Superior temporal gyrus (tissue), 1 donor: ENCODE measurements around the gene PHF21B.

ENCODE experiments used
- DNase-seq: peaks from one replicate; pipeline ENCODE4 v3.0.0-alpha.2; 2016; ENCODE audit errors: extremely low spot score

Gene PHF21B

DNA sequence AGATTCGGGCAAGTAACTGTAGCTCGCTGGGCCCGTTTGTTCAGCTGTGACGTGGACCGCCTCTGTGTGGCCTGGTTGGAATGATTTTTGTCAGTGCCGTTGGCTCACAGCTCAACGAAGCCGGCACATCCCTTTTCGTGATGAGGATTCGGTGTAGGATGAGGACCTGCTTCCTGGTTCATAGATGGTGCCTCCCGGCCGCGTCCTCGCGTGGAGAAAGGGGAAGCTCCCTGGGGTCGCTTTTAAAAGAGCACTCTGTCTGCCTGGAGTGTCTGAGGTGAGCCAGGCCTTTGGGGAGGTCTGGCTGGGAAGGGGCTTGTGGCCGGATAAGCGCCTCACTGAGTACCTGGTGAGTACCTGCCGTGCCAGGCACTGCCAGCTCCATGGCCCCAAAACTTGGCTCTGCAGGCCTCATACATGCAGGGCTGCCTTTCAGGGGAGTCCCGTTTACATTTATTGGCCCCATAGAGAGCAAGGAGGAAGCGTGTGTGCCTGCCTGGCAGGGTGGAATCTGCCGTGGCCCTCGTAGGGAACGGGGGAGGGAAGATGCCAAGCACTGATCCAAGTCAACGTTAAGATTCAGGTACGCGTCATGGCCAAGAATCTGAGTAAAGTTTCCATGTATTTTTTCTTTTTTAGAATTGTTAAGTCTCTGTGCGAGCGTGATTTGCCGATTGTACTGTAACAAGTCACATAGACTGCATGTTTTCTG is 169.0 kb downstream of the PHF21B start:
- DNase-seq, result no peak

DNA sequence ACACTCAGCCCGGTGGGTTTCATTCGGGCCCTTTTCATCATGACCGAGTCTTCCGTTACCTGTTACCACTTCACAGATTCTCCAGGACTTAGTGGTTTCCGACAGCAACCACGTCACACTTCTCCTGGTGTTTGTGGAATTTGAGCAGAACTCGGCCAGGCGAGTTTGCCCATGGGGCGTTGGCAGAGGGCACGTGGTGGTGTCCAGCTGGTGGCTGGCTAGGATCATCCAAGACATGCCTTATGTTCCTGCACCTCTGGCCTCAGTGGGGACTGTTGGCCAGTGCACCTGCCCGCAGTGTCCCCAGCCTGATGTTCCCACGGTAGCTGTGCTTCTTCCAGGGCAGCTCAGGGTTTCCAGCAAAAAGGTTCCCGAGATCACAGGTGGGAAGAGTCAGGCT is 170.1 kb downstream of the PHF21B start:
- no peak for DNase-seq

DNA sequence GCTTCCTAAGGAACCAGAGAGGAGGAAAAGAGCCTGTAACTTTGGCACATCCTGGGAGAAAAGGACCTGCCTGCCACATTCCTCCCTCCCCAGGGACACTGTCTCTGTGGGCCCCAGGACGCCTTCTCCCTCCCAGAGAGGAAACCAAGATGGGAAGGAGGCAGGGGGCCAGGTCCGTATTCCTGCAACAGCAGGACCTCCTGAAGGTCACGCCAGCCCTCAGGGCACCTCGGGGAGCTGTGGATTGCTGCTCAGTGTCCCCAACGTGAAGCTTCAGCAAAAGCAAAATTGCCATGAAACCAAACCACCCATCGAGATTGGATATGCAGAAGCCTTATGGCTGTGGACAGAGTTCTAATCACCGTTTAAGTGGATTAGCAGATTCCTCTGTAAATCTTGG is 170.7 kb downstream of the PHF21B start:
- DNase-seq, result no peak

DNA sequence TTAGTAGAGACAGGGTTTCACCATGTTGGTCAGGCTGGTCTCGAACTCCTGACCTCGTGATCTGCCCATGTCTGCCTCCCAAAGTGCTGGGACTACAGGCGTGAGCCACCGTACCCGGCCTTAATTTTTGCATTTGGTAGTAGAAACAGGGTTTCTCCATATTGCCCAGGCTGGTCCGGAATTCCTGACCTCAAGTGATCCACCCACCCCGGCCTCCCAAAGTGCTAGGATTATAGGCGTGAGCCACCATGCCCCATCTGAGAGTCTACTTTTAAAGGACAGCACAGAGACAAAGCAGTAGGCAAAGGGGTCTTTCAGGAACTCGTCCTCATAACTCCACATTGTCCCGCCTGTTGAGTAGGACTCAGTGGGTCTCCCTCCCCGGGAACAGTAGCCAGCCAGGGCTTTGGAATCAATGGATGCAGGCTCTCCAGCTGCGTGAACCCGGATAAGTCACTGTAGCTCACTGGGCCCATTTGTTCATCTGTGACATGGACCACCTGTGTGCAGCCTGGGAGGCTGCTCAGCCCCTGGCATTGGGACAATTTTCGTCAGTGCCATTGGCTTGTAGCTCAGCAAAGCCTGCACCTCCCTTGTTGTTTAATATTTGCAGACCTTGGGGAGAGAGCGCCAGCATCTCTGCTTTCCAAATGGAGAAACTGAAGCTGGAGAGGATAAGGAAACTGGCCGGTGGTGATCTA is 171.3 kb downstream of the PHF21B start:
- no peak for DNase-seq

DNA sequence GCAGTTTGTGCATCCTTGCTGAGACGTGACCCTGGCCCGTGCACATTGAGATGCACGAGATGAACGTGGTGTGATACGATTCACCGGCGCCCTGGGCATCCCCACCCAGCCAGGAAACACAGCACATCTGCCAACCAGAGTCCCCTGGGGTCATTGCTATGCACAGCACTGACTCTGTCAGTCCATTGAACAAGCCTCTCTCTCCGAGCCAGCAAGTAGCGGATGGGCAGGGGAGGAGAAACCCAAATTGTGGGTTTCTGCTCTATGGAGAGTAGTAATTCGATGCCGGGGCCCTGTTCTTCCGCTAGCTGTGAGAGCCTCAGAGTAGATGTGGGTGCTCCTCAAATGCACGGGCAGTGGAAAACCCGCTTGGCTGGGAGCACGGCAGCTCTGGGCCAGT is 172.3 kb downstream of the PHF21B start:
- DNase-seq, result no peak

DNA sequence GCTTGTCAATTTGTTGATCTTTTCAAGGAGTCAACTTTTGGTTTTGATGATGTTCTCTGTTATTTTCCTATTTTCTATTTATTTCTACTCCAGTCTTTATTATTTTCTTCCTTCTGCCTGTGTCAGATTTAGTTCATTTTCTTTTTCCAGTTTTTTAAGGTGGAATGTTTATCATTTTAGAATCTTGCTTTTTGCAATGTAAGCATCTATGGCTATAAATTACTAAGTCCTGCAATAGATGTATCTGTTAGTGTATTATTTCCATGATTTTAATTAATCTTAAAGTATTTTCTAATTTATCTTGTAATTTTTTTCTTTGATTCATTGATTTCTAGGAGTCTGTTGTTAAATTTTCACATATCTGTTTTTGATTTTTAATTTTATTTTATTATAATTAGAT is 175.7 kb downstream of the PHF21B start:
- no peak for DNase-seq

DNA sequence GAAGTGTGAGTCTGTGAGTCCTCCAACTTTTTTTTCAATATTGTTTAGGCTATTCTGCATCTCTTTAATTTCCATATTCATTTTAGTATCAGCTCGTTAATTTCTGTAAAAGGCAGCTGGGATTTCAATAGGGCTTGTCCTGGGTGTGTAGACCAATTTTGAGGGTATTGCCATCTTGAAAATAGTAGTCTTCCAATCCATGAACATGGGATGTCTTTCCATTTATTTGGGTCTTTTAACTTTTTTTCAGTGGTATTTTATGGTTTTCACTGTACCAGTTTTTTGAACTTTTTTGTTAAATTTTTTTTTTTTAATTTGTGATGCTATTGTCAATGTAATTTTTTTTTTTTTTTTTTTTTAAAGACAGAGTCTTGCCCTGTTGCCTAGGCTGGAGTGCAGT is 177.9 kb downstream of the PHF21B start:
- no peak for DNase-seq
